ENCODE data around the gene NGDN.
A peak's percentile ranks its signal among the peaks of the same experiment; 100 is the strongest.
"Not testable (repeated sequence)": the region's sequence is repeated elsewhere in the genome, so short reads cannot be mapped to it uniquely, and the experiment has no call there.

Gene NGDN

DNA sequence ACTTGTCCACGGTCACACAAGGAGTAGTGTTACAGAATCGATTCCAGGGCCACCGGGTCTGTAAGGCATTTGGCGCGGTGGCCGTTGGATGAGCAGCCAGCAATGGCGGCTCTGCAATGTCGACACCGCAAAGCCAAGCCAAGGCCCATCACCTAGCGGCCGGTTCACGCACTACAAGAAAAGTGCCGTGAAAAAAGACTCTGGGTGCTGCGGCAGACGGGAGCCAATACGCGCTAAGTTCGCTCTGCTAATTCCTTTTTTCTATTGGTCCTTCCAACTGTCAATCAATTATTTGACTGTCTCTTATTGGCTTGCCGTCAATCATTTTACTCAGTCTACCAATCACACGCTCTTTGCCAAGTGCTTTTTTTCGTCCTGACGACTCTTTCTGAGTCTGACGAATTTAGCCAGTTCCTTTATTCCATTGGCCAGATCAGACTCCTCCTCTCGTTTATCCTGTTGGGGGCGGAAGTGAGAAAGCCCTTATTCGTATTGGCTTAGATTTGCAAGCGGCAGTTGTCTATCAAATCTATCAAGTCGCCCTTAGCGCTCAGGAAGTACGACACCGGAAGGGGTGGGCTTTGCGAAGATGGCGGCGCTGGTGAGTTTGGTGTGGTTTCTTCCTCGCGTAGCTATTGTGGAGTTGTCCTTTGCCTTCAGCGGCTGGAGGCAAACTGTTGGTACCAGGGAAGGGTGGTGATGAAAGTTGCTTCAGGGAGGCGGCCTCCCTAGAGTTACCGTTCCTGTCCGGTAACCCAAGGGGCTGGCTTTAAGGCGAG is at the start of gene NGDN:
Gene NGDN (plus strand): TSS at position 577 of the 779 bp plus-strand sequence. CDS start 13 bp downstream, at position 590.
- peak; percentile 88 for DNase-seq (ENCODE audit: extremely low spot score, insufficient read length, low read depth)

DNA sequence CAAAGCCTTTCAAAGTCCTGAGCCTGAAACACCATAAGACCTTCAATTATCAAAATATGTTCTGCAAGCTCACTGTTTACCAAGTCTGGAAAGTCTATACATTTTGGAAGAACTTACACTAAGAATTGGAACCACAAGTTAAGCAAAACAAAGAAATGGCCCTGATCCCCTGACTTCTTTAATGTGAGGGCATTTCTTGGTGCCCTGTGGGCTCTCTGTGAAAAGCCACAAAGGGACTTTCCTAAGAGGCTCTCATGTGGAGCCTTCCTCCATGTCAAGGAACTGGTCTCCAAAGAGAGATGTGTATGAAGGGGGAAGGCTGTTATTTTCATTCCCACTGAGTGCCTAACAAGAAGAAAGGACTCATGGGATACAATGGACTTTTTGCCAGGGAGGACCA is 47.9 kb upstream of the NGDN start:
- DNase-seq (ENCODE audit: extremely low spot score, insufficient read length, low read depth) (no peak), FAIRE-seq (no peak)

More for the DNA sequence above, at the start of gene NGDN:
- peak; percentile 99 for FAIRE-seq

- no peak for DNase-seq (ENCODE audit: extremely low spot score, insufficient read length, low read depth)
- FAIRE-seq, result no peak
Observed at GRCh38 chr14:23423657-23424056, 45.8 kb upstream of the NGDN start.

- DNase-seq (ENCODE audit: extremely low spot score, insufficient read length, low read depth) (no peak), FAIRE-seq (no peak)
Observed at GRCh38 chr14:23425169-23425568, 44.3 kb upstream of the NGDN start.

DNA sequence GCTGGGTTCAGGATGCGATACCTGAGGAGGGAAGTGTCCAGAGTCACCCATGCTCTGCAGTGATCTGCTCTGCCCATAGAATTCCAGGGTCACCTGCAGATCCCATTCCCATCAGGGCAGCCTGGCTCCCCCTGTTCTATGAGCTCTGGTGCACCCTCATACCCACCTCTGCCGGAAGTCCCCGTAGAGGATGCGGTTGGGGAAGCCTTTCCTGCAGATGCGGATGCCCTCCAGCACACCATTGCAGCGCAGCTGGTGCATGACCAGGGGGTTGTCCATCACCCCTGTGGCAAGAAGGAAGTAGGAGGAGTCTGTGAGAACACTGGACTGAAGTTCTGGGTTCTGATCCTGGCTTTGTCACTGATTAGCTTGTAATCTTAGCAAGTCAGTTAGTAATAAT is 43.7 kb upstream of the NGDN start:
- not testable (repeated sequence) for DNase-seq (ENCODE audit: extremely low spot score, insufficient read length, low read depth)
- peak; percentile 59 for FAIRE-seq

GRCh38 chr14:23428686-23429495 is 40.6 kb upstream of the NGDN start:
- FAIRE-seq, result no peak
- DNase-seq (ENCODE audit: extremely low spot score, insufficient read length, low read depth), result no peak

DNA sequence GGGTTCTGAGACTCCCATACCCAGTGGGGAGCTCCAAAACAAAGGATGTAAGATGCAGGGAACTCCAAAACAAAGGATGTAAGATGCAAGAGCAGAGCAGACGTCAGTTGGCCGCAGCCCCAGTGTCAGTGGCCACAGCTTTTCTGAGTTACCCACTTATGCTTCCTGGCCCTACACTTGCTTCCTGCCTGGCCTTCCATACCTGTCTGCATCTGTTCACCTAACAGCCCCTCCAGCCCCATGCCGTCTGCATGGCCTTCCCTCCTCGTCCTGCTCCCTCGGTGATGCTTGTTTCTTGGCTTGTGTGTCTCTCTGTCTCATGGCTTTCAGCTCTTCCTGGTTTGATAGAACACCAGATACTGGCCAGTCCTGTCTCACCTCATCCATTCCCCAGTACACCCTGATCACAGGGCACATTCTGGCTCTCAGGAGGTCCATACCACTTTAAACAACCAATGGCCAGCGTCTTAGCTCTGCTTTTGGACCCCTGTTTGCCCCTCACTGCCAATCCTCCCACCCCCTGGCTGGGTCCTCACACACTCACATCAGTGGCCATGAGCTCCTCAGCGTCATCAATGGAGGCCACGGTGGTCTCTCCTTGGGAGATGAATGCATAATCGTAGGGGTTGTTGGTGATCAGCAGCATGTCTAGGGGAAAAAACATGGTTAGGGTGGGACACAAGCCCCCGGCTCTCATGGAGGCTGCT is 39.3 kb upstream of the NGDN start:
- FAIRE-seq (no peak), DNase-seq (ENCODE audit: extremely low spot score, insufficient read length, low read depth) (no peak)

GRCh38 chr14:23430723-23431085 is 38.8 kb upstream of the NGDN start:
- DNase-seq (ENCODE audit: extremely low spot score, insufficient read length, low read depth), result no peak
- FAIRE-seq, result no peak

DNA sequence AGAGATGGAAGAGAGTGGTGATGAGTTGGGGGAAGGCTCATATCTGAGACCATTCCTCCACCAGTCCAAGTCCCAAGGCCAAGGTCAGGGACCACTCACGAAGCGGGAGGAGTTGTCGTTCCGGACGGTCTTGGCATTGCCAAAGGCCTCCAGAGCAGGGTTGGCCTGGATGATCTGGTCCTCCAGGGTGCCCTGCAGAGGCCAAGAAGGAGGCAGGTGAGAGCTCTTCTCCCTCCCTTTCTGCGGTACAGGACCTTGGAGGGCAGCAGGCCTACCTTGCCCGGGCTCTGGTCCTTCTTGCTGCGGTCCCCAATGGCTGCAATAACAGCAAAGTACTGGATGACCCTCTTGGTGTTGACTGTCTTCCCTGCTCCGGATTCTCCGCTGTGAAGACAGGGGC is 38.0 kb upstream of the NGDN start:
- FAIRE-seq (no peak), DNase-seq (ENCODE audit: extremely low spot score, insufficient read length, low read depth) (no peak)

GRCh38 chr14:23432102-23432925 is 37.2 kb upstream of the NGDN start:
- DNase-seq (ENCODE audit: extremely low spot score, insufficient read length, low read depth) (no peak), FAIRE-seq (no peak)

- FAIRE-seq (no peak), DNase-seq (ENCODE audit: extremely low spot score, insufficient read length, low read depth) (no peak)
Observed at GRCh38 chr14:23432946-23433345, 36.6 kb upstream of the NGDN start.

DNA sequence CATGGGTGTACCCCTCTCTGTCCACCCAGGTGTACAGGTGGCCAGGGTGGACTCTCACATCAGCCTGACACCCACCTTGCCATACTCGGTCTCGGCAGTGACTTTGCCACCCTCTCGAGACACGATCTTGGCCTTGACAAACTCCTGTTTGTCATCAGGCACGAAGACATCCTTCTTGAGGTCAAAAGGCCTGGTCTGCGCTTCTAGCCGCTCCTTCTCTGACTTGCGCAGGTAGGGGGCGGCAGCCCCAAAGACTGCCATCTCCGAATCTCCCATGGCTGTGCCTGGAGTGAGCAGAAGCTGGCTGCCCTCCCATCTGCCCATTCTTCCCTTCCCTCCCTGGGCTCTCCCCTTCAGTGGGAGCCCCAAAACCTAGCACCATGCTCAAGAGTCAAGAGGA is 36.0 kb upstream of the NGDN start:
- no peak for DNase-seq (ENCODE audit: extremely low spot score, insufficient read length, low read depth)
- no peak for FAIRE-seq

DNA sequence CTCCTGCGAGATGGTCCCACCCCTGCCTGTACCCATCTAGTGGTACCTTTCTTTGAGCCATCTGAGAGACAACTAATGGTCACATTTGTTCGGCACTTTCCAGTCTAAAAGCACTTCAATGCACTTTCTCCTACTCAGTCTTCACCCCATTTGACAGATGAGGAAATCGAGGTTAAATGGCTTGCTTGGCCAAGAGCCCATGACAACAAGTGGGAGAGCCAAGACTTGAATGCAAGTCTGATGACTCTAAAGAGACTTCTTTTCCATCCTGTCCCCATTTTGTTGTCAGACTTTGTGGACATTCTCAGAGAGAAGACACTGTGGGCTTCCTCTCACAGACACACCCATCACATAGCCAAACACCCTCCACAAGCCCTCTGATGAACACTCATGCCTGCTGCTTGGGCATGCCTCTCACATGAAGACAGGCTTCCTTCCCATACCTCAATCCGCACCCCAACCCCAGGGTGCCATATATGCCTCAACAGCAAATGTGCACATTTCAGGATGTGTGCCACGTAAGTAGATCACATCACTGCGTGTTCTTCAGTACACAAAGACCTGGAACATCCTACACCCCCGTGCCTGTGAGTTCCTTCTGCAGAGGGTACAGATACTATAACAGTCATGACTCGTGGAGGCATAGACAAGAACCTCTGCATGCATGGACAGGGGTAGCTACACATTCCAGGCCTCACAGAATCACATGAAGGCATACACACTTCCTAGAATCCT is 34.8 kb upstream of the NGDN start:
- FAIRE-seq, result no peak

GRCh38 chr14:23435543-23436326 is 33.8 kb upstream of the NGDN start, which contains the start of gene MYH7:
Gene MYH7 (minus strand): TSS chr14:23435660. CDS start chr14:23433732, 1,928 bp downstream.
- DNase-seq (ENCODE audit: extremely low spot score, insufficient read length, low read depth) (no peak), FAIRE-seq (no peak)

More for the DNA sequence above, 34.8 kb upstream of the NGDN start:
- DNase-seq (ENCODE audit: extremely low spot score, insufficient read length, low read depth), result no peak

GRCh38 chr14:23436327-23437132 is 33.0 kb upstream of the NGDN start:
- no peak for FAIRE-seq
- DNase-seq (ENCODE audit: extremely low spot score, insufficient read length, low read depth), result no peak

DNA sequence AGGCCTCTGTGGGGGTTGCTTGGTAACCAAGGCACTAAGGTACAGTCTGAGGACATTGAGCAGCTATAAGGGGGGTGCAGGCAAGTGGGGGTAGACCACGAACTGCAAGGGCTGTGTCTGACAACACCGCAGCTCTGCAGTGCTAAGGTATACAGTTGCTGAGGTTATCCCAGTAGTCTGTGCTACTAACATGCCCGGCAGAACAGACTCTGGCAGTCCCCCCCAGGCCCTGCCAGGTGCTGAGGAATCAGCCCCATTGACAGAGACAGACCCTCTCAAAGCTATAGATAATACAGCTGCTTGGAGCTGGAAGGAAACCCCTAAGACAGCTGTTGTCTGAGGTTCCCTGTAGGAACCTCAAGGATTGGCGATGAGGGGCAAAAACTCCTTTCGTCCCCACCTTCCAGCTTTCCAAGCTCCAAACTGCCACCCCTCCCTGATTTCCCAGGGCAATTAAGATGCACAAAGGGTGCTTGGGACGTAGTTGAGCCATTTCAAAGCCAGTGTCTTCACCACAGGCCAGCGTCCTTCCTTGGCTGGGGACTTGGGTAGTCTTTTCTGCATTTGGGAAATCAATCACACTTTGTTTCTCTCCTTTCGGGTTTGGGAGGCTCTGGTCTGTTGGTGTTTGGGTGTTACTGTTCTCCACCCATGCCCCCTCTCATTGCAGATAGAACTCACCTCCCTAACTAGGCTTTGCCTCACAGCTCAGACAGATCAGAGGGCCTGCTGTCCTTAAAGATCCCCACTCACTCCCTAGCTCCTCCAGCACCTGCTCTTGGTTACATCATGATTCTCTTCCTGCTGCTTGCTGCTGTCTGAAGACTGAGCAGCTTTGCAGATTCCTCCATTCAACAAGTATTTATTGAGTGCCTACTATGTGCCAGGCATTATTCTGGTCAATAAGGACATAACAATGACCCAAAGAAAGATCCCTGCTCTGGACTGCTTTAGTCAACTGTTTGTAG is 32.1 kb upstream of the NGDN start:
- FAIRE-seq (no peak), DNase-seq (ENCODE audit: extremely low spot score, insufficient read length, low read depth) (no peak)

Data from GM18507 (cell line).